PC-3 (cell line): ENCODE measurements around the gene SLC25A47. TPM values are rescaled to one million over a fixed set of nuclear protein-coding genes. Genes with fewer than 3 reads are reported as not detected.

Source experiments
- ATAC-seq: fragments of 200-7000 bp; cut with Tn5 transposase; 2 replicates; pipeline ENCODE4 v1.9.1; 2020; ENCODE audit warnings: mild to moderate bottlenecking, moderate library complexity
- BruUV-seq: library from RNA; stranded (reverse); fragments of 400-500 nt; replicated peaks from 2 replicates; lab custom pipeline; 2021; lab: Mats Ljungman, UMichigan
- CTCF ChIA-PET: fragments of 300-600 bp; sonication (Branson Sonifier 250); formaldehyde crosslinking; loops from one replicate; lab custom pipeline; 2022; ENCODE audit warnings: antibody characterized with exemption; lab: Charles Lee
- POLR2A ChIA-PET: fragments of 300-600 bp; sonication (Branson Sonifier 250); formaldehyde crosslinking; loops from one replicate; lab custom pipeline; 2022; ENCODE audit warnings: antibody characterized with exemption; ENCODE audit not compliant: unreplicated experiment; lab: Charles Lee
- DNase-seq: peaks from one replicate; pipeline ENCODE4 v3.0.0-alpha.2; 2015
- H2AFZ ChIP-seq: fragments of 300-600 bp; sonication (generic); 2 replicates; pipeline ENCODE4 v1.6.0; 2016; ENCODE audit warnings: antibody characterized with exemption, low read length
- H3F3A ChIP-seq: fragments of 300-600 bp; sonication (generic); one replicate; pipeline ENCODE4 v1.6.0; 2017; ENCODE audit warnings: antibody characterized with exemption, low read length, control low read depth, mild to moderate bottlenecking; ENCODE audit not compliant: unreplicated experiment
- H3K27ac ChIP-seq: fragments of 300-600 bp; sonication (generic); 2 replicates; pipeline ENCODE4 v1.5.1; 2016; ENCODE audit warnings: mild to moderate bottlenecking, low read length
- H3K27me3 ChIP-seq: fragments of 300-600 bp; sonication (generic); 2 replicates; pipeline ENCODE4 v1.6.1; 2016; ENCODE audit warnings: low read length, mixed read lengths
- H3K36me3 ChIP-seq: fragments of 300-600 bp; sonication (generic); 2 replicates; pipeline ENCODE4 v1.6.1; 2016; ENCODE audit warnings: low read depth, mixed run types, low read length, mixed read lengths
- H3K4me1 ChIP-seq: fragments of 300-600 bp; sonication (generic); 2 replicates; pipeline ENCODE4 v1.5.1; 2016; ENCODE audit warnings: low read length; ENCODE audit not compliant: insufficient read depth
- H3K4me2 ChIP-seq: fragments of 300-600 bp; sonication (generic); 2 replicates; pipeline ENCODE4 v1.6.0; 2016; ENCODE audit warnings: low read length
- H3K4me3 ChIP-seq: fragments of 300-600 bp; sonication (generic); 2 replicates; pipeline ENCODE4 v1.5.1; 2016; ENCODE audit warnings: mild to moderate bottlenecking, low read length, mixed read lengths
- H3K79me2 ChIP-seq: fragments of 300-600 bp; sonication (generic); 2 replicates; pipeline ENCODE4 v1.6.1; 2017; ENCODE audit warnings: low read length, mixed read lengths
- H3K9ac ChIP-seq: fragments of 300-600 bp; sonication (generic); 2 replicates; pipeline ENCODE4 v1.6.0; 2016; ENCODE audit warnings: mild to moderate bottlenecking, low read length
- H3K9me2 ChIP-seq: fragments of 300-600 bp; sonication (generic); replicated peaks from 2 replicates; pipeline ENCODE4 v1.6.1; 2016; ENCODE audit warnings: mixed run types, low read length, mixed read lengths
- H3K9me3 ChIP-seq: fragments of 300-600 bp; sonication (generic); 2 replicates; pipeline ENCODE4 v1.6.1; 2016; ENCODE audit warnings: low read length, mixed read lengths
- H4K20me1 ChIP-seq: fragments of 300-600 bp; sonication (generic); 2 replicates; pipeline ENCODE4 v1.6.1; 2016; ENCODE audit warnings: low read length, mixed read lengths
- CTCF ChIP-seq: fragments of 300-600 bp; sonication (generic); conservative IDR thresholded peaks from 2 replicates; pipeline ENCODE4 v1.5.1; 2017; ENCODE audit warnings: antibody characterized with exemption, low read depth, mild to moderate bottlenecking, low read length
- EZH2 ChIP-seq: fragments of 300-600 bp; sonication (generic); IDR thresholded peaks from one replicate; pipeline ENCODE4 v1.6.1; 2017; ENCODE audit warnings: antibody characterized with exemption, mild to moderate bottlenecking, low read length; ENCODE audit not compliant: unreplicated experiment
- EZH2phosphoT487 ChIP-seq: fragments of 300-600 bp; sonication (generic); IDR thresholded peaks from 2 replicates; pipeline ENCODE4 v1.6.1; 2018; ENCODE audit warnings: mild to moderate bottlenecking, antibody characterized with exemption, low read length, borderline replicate concordance
- intact Hi-C: fragments of 100-400 bp; cut with micrococcal nuclease; formaldehyde crosslinking; loops from 2 replicates; pipeline ENCODE4 v1.9.0; 2023
- total RNA-seq: library from RNA; depleted of rRNA; stranded (reverse); fragments of >200 nt; gene quantifications from 2 replicates; pipeline ENCODE4 v1.2.3, GENCODE V29; 2014

Gene SLC25A47
- total RNA-seq, 1 experiment from 2014 or later: 0.07 TPM

- CTCF ChIA-PET: no interaction called here
Observed at GRCh38 chr14:100330007-100330344, 6.8 kb downstream of the SLC25A47 start.

DNA sequence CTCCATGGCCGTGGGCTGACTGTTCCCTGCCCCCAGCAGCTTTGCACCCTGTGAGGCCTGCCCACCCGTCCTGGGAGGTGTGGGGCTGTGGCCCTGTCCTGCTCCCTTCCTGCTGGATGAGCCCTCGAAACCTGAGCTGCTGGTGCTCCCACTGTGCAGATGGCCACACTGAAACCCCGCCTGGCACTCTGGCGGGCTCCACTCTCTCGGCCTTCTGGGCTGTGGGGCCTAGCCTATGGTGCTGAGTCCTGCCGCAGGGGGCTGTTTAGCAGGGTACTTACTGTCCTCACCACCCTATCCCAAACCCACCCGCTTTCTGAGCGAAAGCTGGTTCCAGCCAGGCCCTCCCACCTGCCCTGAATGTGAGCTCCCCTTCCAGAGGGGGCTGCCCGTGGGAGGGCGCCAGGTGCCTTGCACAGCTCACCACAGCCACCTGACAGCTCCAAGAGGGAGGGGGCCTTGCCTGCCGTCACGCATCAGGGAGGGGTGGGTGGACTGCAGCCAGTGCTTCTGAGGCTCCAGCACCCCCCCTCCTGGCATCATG, 7.3 kb downstream of the SLC25A47 start:
- POLR2A ChIA-PET: interaction anchor here (0.6 kb wide), 1 partner anchor 45 kb away, joined by 3 read pairs; no protein-coding TSS in a partner anchor
- Histone ChIP-seq H3K36me3 (no peaks in the 10 kb centered on the region), H3K79me2 (no peaks in the 10 kb centered on the region), H3K9me3 (no peaks in the 10 kb centered on the region), H3K4me2 (no peak overlapping the region), H3K9me2 (no peaks in the 10 kb centered on the region), H3K27me3 (no peaks in the 10 kb centered on the region), H3K9ac (no peak overlapping the region), H3K27ac (no peak overlapping the region), H2AFZ (no peak overlapping the region), H3K4me1 (no peaks in the 10 kb centered on the region), H3K4me3 (no peak overlapping the region), H4K20me1 (no peaks in the 10 kb centered on the region), H3F3A (no peaks in the 10 kb centered on the region)
- intact Hi-C loops: no loop called here
- no TSS peak for BruUV-seq
- DNase-seq (no peak), ATAC-seq (no peak)
- no peak for TF ChIP-seq EZH2
- no peak for TF ChIP-seq CTCF
- TF ChIP-seq EZH2phosphoT487: no peak
- CTCF ChIA-PET: no interaction called here

More at GRCh38 chr14:100330007-100330344, 6.8 kb downstream of the SLC25A47 start:
- DNase-seq: no peak
- intact Hi-C loops: no loop called here
- no TSS peak for BruUV-seq
- TF ChIP-seq EZH2phosphoT487 (no peak), CTCF (no peak), EZH2 (no peak)
- no peak for ATAC-seq
- POLR2A ChIA-PET: no interaction called here
- Histone ChIP-seq H3K9me2 (no peaks in the 10 kb centered on the region), H3K4me3 (no peak overlapping the region), H3K27me3 (no peaks in the 10 kb centered on the region), H3K4me2 (no peak overlapping the region), H3F3A (no peaks in the 10 kb centered on the region), H3K4me1 (no peaks in the 10 kb centered on the region), H2AFZ (no peak overlapping the region), H3K9me3 (no peaks in the 10 kb centered on the region), H4K20me1 (no peaks in the 10 kb centered on the region), H3K27ac (no peak overlapping the region), H3K9ac (no peak overlapping the region), H3K36me3 (no peaks in the 10 kb centered on the region), H3K79me2 (no peaks in the 10 kb centered on the region)

DNA sequence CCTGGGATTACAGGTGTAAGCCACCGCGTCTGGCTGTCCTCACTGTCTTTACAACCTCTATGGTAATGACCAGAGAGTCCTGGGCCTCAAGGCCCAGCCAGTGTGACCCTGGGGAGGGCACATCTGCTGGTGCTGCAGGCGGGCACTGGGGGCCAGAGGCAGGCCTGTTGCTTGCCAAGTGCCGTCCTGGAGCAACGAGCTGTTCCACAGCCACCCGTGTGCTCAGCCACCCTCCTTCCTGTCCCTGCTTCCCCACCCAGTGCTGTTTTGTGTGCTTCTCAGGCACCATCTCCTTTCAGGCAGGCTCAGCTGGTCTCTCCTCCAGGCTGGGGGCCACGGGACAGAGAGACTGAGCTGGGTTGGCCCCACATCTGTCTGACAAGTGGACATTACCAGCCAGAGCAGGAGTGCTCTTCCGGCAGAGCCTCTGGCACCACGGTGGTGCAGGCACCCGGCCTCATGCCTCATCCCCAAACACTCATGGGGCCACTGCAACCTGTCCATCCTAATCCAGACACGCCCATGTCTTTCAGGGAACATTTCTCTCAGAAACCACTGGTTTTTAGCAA, 9.0 kb downstream of the SLC25A47 start:
- Histone ChIP-seq H3K27me3 (no peaks in the 10 kb centered on the region), H3K9me2 (no peaks in the 10 kb centered on the region), H3K79me2 (no peaks in the 10 kb centered on the region), H2AFZ (no peak overlapping the region), H3K9ac (no peak overlapping the region), H3K4me2 (no peak overlapping the region), H3K4me3 (no peak overlapping the region), H3F3A (no peaks in the 10 kb centered on the region), H3K27ac (no peak overlapping the region), H3K36me3 (peaks cover 3% of the 10 kb centered on the region; the same call in 1 of the 2 replicates), H4K20me1 (no peaks in the 10 kb centered on the region), H3K9me3 (no peaks in the 10 kb centered on the region), H3K4me1 (no peaks in the 10 kb centered on the region)
- ChIA-PET CTCF (no interaction called here), POLR2A (no interaction called here)
- intact Hi-C loops: no loop called here
- TF ChIP-seq EZH2phosphoT487: no peak
- TF ChIP-seq CTCF: no peak
- TF ChIP-seq EZH2: no peak
- peak; percentile 14 for ATAC-seq
- DNase-seq: no peak
- no TSS peak for BruUV-seq
